GM12872 (cell line): ENCODE measurements around the gene ACTRT3.

ENCODE experiments used
- CTCF ChIP-seq: IDR thresholded peaks from 3 replicates; pipeline ENCODE4 v1.5.1; 2011; ENCODE audit warnings: low read depth, mild to moderate bottlenecking, low read length, moderate library complexity; ENCODE audit not compliant: insufficient read depth

ACTRT3 gene

GRCh38 chr3:169787120-169787519 is 17.8 kb upstream of the ACTRT3 start:
- no peak for TF ChIP-seq CTCF

GRCh38 chr3:169781209-169781855 is 12.0 kb upstream of the ACTRT3 start:
- TF ChIP-seq CTCF = no peak

- TF ChIP-seq CTCF = no peak
These were observed 11.4 kb upstream of the ACTRT3 start for GRCh38 chr3:169780742-169781141.

- no peak for TF ChIP-seq CTCF
These were observed 8.5 kb upstream of the ACTRT3 start for GRCh38 chr3:169777822-169778221.

GRCh38 chr3:169774186-169774585 is 4.8 kb upstream of the ACTRT3 start:
- no peak for TF ChIP-seq CTCF

- 0 out of 3 replicates have a peak, but pooled peaks have one; percentile 19 for TF ChIP-seq CTCF
These were observed 3.8 kb upstream of the ACTRT3 start, which contains the start of gene MYNN for GRCh38 chr3:169772897-169773816. MYNN (plus strand) TSS chr3:169773396; CDS start chr3:169774296, 900 bp downstream.

GRCh38 chr3:169772305-169772896 is 3.0 kb upstream of the ACTRT3 start:
- TF ChIP-seq CTCF = no peak
